ENCODE data around the gene PHEX.

- TF ChIP-seq, protein P1, sequence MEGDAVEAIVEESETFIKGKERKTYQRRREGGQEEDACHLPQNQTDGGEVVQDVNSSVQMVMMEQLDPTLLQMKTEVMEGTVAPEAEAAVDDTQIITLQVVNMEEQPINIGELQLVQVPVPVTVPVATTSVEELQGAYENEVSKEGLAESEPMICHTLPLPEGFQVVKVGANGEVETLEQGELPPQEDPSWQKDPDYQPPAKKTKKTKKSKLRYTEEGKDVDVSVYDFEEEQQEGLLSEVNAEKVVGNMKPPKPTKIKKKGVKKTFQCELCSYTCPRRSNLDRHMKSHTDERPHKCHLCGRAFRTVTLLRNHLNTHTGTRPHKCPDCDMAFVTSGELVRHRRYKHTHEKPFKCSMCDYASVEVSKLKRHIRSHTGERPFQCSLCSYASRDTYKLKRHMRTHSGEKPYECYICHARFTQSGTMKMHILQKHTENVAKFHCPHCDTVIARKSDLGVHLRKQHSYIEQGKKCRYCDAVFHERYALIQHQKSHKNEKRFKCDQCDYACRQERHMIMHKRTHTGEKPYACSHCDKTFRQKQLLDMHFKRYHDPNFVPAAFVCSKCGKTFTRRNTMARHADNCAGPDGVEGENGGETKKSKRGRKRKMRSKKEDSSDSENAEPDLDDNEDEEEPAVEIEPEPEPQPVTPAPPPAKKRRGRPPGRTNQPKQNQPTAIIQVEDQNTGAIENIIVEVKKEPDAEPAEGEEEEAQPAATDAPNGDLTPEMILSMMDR (IDR thresholded peaks at IDR 0.05; ENCODE audit: insufficient read depth, low read length, poor library complexity, severe bottlenecking), result no peak
- TF ChIP-seq EZH2phosphoT487 (conservative IDR thresholded peaks at IDR 0.05; ENCODE audit: low read length), result no peak
Observed at GRCh38 chrX:22053481-22053880, 21.4 kb downstream of the PHEX start.
